GM21576 (cell line): ENCODE data around the gene PPP1R9A.

Experiments used
- ATAC-seq: cut with Tn5 transposase; IDR thresholded peaks from one replicate; pipeline ENCODE4 v1.9.1; 2021; ENCODE audit warnings: mild to moderate bottlenecking, moderate library complexity; ENCODE audit not compliant: unreplicated experiment

The PPP1R9A gene

DNA sequence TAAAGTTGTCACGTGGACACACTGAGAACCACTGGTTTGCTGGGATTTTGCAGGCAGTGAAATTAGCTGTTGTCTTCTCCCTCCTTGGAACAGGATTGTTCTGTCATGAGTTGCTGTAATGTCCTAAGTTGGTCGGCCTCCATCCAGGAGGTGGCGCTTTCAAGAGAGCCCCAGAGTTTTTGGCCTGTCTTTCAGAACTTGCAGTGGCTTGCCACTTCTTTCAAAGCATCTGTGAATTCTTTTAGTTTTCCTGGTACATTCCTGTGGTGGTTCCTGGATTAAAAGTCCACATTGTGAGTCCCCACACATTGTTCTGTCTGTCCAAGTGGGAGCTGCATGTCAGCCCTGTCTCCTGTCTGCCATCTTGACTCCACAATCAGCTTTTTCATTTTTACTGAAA, 283.1 kb downstream of the PPP1R9A start:
- ATAC-seq, result no peak

DNA sequence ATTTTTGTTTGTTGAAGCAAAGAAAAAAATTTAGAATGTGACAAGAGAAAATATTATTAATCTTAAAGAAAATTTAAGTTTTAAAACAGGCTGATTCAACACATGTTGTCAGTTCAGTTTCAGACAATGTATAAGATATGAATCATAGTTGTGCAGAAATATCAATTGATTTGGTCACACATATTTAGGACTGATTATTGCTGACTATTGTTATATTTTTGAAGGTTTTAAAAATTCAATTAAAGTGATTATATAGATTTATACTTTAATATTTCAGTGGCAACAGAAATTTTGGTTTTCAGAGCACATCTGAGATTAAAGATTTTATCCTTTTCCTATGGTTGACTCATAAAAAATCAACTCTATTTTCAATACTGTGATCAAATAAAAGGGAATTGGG, 284.4 kb downstream of the PPP1R9A start:
- no peak for ATAC-seq

DNA sequence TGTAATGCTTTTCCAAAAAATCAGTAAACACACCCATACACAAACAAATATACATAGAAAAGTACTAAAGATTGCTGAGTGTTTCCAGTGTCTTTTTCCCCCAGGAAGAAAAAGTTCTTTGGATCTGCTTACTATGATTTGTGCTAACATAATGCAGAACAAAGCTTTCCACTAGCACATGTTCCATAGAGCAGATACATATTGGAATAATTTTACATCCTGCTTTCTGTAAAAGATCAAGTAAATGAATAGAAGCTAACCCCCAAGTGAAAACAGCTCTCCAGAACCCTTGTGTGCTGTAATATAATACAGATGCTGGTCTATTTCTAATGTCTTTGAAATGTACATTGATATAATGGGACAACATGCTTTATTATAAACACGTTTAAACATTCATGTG, 291.5 kb downstream of the PPP1R9A start:
- no peak for ATAC-seq

DNA sequence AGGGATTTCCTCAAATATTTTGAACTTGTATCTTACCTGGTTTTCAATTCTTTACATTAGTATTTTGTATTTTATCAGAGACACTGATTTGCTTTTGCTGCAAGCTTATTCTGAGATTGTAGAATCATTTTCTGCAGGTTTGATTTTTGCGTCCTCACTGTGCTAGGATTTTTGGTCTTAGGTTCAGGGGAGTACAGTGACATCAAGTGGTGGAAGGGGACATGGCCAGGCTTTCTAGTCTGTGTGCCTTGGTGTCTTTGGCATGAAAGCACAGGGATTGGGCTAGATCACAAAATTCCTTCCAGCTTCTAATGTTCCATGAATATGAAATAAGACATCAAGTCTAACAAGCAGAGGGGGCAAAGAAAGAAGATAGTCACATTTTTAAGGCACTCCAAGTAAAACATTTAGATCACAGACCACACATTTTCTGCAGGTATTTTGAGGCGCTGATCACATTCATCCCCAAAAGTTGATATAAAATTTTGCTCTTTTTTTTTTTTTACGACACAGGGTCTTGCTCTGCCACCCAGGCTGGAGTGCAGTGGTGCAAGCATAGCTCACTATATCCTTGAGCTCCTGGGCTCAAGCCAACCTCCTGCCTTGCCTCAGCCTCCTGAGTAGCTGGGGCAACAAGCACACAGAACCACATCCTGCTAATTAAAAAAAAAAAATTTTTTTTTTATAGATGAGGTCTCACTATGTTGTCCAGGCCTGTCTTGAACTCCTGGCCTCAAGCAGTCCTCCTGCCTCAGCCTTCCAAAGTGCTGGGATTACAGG, 292.6 kb downstream of the PPP1R9A start:
- ATAC-seq, result no peak

DNA sequence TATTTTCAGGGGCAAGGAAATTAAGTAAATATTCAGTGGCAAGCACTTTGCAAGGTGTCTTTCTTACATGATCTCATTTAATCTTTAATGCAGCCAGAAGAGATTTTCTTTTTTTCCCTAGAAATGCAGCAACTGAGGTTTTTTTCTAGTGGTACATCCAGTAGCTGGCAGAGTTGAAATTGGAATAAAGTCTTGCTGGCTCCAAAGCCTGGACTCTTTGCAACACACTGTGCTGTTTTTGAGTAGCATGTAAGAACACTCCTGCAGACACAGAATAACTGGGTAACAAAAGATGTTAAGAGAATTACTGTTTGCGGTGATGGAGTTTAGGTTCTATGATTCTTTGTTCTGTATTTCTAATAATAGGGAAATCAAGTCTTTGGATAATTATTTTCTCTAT, 293.3 kb downstream of the PPP1R9A start:
- ATAC-seq, result no peak

DNA sequence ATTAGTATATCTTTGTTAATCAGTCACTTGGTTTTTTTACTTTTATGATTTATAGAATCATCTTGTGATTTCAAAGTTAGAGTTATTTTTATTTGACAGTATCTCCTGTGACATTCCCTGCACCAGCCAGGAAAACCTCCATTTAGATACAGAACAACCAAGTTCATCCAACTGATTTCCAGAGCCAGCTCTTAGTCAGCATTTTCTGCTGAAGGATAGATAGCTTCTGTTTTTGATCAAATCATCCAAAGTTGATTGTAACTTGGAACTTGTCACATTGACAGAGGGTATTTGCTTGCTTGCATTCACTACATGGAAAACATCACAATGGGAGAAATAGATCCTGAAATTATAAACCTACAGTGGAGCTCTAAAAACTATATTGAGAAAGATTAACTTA, 294.3 kb downstream of the PPP1R9A start:
- no peak for ATAC-seq

DNA sequence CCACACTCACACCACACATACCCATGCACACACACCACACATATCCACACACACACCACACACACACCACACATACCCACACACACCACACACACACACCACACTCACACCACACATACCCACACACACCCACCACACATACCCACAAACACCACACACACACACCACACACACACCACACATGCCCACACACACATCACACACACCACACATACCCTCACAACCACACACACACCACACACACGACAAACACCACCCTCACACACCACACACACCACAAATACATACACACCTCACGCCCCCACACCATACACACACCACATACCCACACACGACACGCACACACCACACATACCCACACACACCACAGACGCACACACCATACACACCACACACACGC, 297.2 kb downstream of the PPP1R9A start:
- ATAC-seq, result no peak

DNA sequence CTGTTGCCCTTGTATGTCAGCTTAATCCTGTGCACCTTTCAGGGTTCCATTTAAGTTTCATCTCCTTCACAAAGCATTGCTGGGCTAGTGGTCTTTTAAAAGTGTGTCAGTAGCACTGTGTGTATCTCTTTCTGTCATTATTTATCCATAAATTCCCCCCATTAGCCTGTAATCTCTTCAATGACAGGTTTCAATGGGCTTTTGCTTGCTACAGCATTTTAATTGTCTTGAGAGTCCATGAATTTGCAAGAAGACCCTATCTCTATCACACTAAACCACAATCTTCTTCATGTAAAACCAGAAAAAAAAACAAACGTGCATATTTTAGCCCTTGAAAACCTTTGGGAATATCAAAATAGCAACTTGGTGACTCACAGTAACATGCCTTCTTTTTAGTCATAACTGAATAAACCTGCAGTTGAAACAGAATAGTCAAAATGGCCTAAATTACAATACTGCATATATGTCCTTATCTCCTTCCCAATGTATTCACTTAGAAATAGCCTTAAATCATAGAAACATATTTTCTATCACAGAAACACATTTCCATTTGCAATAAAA, 298.4 kb downstream of the PPP1R9A start:
- ATAC-seq, result no peak

DNA sequence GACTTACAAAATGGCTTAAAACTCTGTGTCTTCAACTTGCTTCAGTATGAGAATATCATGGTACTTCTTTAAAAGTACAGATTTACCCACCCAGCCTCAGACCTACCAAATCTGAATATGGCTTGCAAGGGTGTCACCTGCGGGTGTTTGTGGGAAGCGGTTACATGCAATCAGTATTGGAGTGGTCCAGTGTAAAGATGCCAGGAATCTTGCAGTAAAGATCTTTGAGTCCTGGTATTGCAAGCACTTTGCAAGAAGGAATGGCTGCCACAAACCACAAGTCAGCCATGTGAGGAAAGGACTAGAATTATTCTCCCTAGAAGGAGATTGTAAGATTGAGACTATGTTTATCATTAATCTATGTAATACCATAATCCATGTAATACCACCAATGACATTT, 301.9 kb downstream of the PPP1R9A start:
- ATAC-seq, result no peak

DNA sequence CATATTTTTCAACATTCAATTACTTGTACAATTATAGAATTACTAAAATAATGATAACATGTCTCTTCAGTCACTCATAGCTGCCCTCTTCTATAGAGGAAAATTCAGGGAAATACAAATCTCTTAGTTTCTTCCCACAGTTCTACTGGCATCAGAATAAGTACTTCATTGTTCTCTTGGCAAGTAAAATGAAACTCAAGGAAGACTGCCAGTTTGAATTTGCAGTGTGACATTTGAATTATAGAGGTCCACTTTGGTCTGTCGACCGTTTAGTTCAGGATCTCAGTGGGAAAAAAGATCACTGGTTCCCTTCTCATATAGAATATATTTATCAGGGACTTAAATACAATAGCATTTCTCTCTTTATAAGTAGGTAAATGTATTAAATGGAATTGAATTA, 302.4 kb downstream of the PPP1R9A start:
- no peak for ATAC-seq

DNA sequence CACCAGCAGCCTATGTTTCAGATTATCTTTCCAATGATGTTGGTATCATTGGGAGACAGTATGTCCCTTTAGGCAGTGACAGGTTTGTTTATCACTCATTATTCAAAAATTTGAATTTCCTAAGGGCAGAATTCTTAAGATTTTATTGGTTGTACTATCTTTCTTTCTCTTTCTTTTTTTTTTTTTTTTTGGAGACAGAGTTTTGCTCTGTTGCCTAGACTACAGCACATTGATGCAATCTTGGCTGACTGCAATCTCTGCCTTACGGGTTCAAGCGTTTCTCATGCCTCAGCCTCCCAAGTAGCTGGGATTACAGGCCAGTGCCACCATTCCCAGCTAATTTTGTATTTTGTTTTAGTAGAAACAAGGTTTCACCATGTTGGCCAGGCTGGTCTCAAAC, 305.8 kb downstream of the PPP1R9A start:
- no peak for ATAC-seq

DNA sequence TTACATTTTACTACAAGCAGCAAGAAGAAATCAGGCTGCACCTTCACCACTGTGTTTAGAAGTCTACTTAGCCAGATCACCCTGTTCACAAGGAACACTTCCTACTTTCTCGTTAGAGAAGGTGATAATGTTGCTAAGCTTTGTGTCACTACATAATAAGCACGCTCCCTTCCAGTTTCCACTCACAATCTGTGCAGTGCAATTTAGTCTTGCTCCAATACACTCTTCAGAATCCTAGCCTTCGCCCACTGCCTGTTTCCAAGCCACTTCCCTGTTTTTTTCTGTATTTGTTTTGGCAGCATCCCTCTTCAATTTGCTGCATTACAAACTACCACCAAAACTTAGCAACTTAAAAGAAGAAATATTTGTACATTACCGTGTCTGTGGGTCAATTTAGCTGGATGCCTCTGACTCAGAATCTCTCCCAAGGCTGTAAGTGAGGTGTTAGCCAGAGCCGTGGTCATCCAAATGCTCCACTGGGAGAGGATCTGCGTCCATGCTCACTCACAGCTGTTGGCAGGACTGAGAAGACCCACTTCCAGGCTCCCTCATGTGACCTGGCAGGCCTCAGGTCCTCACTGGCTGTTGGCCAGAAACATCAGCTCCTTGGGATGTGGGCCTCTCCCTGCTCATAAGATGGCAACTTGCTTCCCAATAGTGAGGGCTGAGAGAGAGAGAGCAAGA, 306.6 kb downstream of the PPP1R9A start:
- no peak for ATAC-seq

DNA sequence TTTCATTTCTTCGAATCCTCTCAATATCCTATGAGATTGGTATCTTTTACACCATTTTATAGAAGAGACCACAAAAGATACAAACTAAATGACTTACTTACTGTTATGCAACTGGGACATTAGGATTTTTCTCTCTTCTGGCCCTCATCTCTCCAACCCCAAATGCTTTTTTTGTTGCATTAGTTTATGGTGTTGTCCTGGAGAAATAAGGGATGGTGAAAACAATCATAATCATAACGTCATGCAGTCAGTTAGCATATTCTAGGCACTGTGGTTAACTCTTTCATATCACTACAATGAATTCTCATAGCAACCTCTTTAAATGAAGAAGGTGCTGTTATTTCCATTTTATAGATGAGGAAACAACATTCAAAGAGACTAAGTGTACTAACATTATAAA, 312.3 kb downstream of the PPP1R9A start:
- ATAC-seq, result no peak

DNA sequence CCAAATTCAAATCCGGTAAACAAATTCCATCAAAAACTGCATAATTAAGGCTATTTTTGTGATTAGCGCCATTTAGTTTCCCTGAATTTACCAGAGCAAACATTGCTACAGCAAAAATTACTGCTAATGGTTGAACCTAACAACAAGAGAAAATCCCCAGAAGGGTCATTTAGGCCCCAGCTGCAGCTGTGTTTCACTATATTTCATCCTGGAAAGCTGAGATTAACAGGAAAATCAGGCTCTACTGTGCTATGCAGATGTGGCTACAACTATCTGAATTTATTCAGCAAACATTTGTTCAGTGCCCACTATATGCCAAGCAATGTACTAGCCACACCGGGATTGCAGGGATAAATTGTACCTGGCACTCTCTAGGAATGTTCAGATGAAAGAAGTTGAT, 312.9 kb downstream of the PPP1R9A start:
- no peak for ATAC-seq

DNA sequence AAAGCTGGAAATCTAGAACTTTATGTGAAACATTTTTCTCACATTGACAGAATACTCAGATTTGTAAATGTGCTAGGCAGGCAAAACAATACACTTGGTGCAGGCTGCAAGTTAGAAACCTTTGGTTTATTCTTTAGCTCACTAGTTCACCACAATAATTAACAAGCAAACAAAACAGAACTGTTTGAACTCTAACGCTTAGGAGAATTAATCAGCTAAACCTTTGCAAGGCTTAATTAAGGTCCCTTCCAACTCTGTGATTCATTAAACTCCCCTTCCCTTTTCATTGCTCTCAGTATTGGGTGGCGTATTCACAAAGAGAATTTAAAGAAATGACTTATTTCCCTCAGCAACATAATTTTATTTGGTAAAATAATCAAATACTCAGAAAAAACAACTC, 317.9 kb downstream of the PPP1R9A start:
- ATAC-seq, result no peak

DNA sequence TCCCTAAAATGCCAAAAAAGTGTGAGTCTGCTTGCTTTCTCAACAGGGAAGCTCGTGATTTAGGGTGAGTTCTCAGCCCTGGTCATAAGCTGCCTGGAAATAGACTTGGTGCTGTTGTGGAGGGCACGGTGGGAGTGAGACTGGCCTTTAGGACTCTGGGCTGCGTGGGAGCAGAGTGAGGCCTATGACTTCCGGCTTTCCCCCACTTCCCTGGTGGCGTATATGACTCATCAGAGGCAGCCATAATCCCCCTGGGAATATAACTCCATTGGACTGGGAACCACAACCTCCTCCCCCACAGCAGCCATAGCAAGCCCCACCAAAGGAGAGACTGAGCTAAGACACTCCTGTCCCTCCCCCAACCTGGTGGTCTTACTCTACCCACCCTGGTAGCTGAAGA, 321.9 kb downstream of the PPP1R9A start:
- no peak for ATAC-seq

DNA sequence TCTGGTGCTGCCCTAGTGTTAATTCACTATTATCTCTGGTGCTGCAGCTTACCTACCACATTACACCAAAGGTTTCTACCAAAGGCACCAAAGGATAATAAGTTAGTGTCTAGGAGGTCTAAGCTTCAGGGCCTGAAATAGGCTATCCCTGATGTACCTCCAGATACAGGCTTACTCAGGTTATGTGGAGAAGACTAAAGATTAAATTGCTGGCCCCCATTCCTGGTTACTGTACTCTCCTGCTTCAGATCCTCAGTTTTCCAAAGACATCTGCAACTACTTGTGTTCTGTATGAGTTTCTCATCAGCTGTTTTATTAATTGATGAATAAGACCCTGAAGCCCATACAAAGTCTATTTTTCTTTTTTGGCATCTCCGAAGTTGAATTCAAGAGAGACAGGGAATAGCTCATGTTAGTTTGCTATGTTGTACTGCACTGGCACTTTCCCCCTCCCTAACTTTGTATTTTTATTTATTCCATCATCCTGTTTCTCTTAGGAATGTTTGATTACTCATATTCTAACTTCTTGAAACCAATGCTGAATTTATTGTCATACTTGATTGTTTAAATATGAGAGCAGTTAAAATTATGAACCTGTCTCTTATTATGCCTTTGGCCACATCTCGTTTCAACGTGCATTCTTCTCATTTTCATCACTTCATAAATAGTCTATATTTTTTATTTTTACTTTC, 331.0 kb downstream of the PPP1R9A start:
- no peak for ATAC-seq

DNA sequence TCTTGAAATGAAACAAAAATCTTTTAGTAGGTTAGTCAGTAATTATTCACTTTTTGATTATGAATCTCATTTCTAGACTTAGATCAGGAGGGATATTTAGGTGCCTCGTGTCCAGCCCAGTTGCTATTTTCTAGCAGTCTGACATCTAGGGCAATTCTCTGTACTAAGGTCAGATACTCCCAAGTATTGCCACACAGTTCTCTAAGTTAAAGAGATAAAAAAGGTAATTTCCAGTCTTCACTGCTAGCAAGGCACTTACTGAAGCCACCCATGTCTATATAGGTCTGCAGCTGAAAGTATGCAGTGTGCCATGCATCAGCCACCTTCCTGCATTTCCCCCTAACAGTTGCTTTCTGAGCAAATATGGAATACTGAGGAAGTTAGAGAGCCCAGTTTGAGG, 333.5 kb downstream of the PPP1R9A start:
- no peak for ATAC-seq

DNA sequence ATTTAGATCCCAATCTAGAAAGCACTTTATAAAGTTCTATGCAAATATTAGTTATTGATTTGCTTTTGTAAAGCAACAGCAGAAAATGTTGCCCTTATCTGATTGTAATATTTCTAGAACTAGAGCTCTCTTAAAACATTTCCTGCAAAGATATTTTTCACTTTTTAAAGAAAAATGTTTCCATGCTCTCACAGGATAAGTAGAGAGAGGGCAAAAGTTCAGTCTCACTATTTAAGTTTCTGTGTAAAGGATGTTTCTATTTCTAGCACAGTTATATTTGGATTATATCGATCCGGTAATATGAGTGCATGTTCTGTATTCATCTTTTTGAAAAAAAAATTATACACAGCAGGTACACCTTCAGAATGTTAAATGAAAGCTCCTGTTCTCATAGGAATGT, 334.9 kb downstream of the PPP1R9A start:
- no peak for ATAC-seq

DNA sequence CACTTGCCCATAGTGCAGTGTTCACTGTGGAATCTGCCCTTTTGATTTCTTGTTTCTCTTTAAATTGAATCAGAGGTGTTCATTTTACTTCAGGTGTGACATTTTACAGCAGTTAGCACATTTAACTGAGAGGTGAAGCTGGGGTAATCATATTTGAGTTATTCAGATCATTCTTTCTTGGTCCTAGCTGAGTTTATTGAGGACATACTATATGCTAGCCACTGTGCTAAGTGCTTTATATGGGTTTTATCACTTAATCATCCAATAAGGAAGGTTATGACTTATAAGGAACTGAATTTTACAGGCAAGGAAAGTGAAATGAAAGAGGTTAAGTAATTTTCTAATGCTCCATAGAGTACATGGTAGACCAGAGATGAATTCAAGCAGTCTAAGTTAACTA, 337.2 kb downstream of the PPP1R9A start:
- ATAC-seq, result no peak

DNA sequence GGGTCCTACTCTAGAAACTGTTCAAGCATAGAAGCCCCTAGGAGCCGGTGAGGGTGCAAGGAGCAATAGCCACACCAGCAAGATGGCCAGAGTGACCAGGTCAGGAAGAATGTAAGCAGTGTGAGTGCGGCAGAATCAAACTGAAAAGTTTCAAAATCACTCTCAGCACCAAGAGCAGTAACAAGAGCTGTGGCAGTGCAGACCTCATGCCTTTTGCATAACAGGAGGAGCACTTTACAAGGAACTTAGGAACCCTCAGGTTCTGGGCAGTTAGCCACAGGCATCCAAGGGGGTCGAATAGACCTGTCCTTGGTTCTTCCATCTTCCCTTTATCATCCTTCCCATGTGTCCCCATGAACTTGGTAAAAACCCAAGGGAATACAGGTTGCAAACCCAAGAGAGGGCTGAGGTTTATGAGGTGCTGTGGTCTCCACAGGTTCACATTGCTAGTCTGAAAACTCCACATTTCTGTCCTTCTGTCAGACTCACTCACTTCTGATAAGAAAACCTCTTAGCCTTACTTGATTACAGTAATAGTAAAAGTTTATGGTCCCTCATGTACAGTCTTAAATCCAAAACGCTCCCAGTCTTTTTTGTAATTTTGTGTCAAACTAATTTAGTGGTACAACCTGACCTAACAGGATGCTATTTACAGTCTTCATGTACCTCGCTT, 338.6 kb downstream of the PPP1R9A start:
- no peak for ATAC-seq
